A375 (cell line): ENCODE results near the gene KCTD5. TPM values are rescaled to one million over a fixed set of nuclear protein-coding genes. Genes with fewer than 3 reads are reported as not detected.

Source experiments
- total RNA-seq: library from RNA; depleted of rRNA; stranded (reverse); fragments of >200 nt; shearing (Covaris generic); gene quantifications from 2 replicates; pipeline ENCODE4 v1.2.3, GENCODE V29; 2014; rRNA removed

The KCTD5 gene, protein sequence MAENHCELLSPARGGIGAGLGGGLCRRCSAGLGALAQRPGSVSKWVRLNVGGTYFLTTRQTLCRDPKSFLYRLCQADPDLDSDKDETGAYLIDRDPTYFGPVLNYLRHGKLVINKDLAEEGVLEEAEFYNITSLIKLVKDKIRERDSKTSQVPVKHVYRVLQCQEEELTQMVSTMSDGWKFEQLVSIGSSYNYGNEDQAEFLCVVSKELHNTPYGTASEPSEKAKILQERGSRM
- 37.5 and 40.6 TPM in 2 replicates for total RNA-seq

DNA sequence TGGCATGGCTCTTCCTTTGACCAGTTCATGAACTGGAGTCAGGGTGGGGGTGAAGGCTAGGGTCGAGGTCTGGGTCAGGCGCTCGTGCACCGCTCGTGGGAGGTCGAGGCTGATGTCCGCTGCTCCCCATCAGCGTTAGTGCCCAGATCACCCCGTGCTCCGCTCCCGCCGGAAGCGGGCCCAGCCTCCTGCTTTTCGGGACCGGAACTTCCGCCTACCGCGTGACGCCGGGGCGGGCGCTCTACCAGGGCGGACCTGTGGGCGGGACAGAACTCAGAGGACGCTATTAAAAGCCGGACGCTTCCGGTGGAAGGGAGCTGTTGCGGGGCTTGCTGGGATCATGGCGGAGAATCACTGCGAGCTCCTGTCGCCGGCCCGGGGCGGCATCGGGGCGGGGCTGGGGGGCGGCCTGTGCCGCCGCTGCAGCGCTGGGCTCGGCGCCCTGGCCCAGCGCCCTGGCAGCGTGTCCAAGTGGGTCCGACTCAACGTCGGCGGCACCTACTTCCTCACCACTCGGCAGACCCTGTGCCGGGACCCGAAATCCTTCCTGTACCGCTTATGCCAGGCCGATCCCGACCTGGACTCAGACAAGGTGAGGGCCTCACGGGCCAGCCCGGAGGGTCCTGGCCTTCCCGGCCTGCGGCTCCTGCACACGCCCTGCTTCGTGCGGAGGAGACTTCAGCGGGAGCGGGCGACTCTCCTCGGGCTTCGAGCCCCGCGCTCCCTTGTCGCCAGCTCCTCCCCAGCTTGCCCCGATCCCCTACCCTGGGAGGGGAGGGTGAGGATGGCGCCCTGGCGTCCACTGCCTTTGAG, at the start of gene KCTD5:
Gene KCTD5, plus strand, starts transcription at position 315 of the 813 bp plus-strand sequence. Its CDS starts 26 bp downstream, at position 341.

DNA sequence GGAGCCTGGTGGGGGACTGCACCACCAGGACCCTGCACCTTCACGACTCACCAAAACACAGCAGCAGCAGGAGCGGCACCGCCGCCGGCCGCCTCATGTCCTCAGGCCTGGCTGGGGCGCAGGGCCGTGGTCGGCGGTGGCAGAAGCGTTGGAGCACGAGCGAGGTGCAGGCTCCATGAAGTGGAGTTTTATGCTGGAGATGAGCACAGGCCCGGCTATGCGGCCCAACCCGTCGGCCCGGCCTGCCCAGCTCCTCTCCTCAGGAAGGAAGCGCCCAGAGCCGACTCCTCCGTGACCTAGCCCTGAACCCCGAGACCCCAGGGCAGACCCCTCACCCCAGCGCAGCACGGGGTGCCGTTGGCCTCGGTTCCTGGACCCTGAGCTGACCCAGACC, 37.7 kb downstream of the KCTD5 start, which contains the start of gene PRSS27:
Gene PRSS27, minus strand, starts transcription at position 161 of the 394 bp plus-strand sequence. Its CDS starts 64 bp downstream, at position 97.

DNA sequence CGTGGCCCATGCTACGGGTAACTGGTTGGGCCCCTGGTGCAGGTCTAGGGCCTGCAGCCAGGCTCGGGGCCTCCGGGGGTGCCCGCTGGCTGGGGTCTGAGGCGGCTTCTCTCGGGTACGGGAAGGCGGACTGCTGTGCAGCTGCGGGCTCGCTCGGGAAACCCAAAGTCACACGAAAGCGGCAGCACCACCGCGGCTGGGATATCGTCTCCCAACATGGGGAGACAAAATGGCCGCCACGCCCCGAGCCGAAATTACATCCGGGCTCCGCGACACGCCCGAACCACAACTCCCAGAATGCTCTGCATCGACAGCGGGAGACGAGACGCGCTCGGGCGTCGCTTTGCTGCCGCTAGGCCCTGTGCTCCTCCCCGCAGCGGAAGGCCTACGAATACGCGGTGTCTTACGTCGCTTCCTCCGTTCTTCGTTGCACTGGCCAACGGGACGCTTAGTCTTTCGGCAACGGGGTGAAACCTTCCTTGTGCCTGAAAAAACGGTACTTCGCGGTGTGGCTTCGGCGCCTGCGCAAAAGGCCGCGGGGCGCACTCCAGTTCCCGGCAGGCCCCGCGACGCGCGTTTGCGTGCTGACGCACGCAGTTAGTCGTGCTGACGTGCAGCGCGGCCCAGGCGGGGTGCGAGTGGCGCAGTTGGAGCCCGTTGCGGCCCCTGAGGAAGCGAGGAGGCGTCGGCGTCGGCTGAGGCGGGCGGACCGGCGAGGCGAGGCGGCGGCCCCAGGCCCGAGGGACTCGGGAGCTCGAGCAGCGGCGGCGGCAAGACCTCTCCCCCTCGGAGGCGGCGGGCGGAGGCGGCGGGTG, 69.9 kb downstream of the KCTD5 start, which contains the start of gene SRRM2:
Gene SRRM2, plus strand, starts transcription at position 604 of the 815 bp plus-strand sequence. CDS start 3,727 bp downstream, outside the sequence.

Other genes with a start within 250 kb of the KCTD5 start
- 33.7 and 40.7 TPM in 2 replicates for gene TEDC2, start 222.4 kb upstream of the KCTD5 start, total RNA-seq
- 0.37 and 0.64 TPM in 2 replicates for gene NTN3, start 211.2 kb upstream of the KCTD5 start, total RNA-seq
- gene TBC1D24, start 207.4 kb upstream of the KCTD5 start, total RNA-seq, result 12.4 and 13.9 TPM in 2 replicates
- gene ATP6V0C, start 168.6 kb upstream of the KCTD5 start, total RNA-seq, result 28.7 and 48.4 TPM in 2 replicates
- gene AMDHD2, start 162.2 kb upstream of the KCTD5 start, total RNA-seq, result 47.6 and 52.2 TPM in 2 replicates
- 0.45 TPM in 1 of 2 replicates, not detected in the other for gene CEMP1, start 151.1 kb upstream of the KCTD5 start, total RNA-seq
- 11.7 and 14.0 TPM in 2 replicates for gene PDPK1, start 144.5 kb upstream of the KCTD5 start, total RNA-seq
- gene PRSS27, start 37.7 kb downstream of the KCTD5 start, total RNA-seq, result 0.64 and 1.5 TPM in 2 replicates
- gene SRRM2, start 70.1 kb downstream of the KCTD5 start, total RNA-seq, result 99.8 and 114 TPM in 2 replicates
- 281 and 333 TPM in 2 replicates for gene ELOB, start 94.8 kb downstream of the KCTD5 start, total RNA-seq
- 12.7 and 14.9 TPM in 2 replicates for gene PRSS33, start 105.0 kb downstream of the KCTD5 start, total RNA-seq
- not detected in 2 replicates for gene PRSS41, start 115.9 kb downstream of the KCTD5 start, total RNA-seq
- not detected in 2 replicates for gene PRSS21, start 134.7 kb downstream of the KCTD5 start, total RNA-seq
- gene ZG16B, start 147.8 kb downstream of the KCTD5 start, total RNA-seq, result 0.45 TPM in 1 of 2 replicates, not detected in the other
- not detected in 2 replicates for gene PRSS22, start 175.6 kb downstream of the KCTD5 start, total RNA-seq
- 68.2 and 79.2 TPM in 2 replicates for gene FLYWCH2, start 200.7 kb downstream of the KCTD5 start, total RNA-seq
- 41.3 and 52.4 TPM in 2 replicates for gene FLYWCH1, start 229.4 kb downstream of the KCTD5 start, total RNA-seq